Ishikawa (cell line): ENCODE measurements around the gene RGS6.

Source experiments
- CEBPB ChIP-seq: IDR thresholded peaks from 2 replicates; pipeline ENCODE4 v1.6.1; 2012
- CREB1 ChIP-seq: IDR thresholded peaks from 2 replicates; pipeline ENCODE4 v1.6.1; 2012; ENCODE audit warnings: low read depth
- EGR1 ChIP-seq: IDR thresholded peaks from 2 replicates; pipeline ENCODE4 v1.6.1; 2012
- EP300 ChIP-seq: IDR thresholded peaks from 2 replicates; pipeline ENCODE4 v1.6.1; 2012; ENCODE audit warnings: borderline replicate concordance
- FOXM1 ChIP-seq: IDR thresholded peaks from 2 replicates; pipeline ENCODE4 v1.6.1; 2012; ENCODE audit warnings: low read depth, borderline replicate concordance
- MAX ChIP-seq: IDR thresholded peaks from 2 replicates; pipeline ENCODE4 v1.6.1; 2012
- NFIC ChIP-seq: IDR thresholded peaks from 2 replicates; pipeline ENCODE4 v1.6.1; 2012
- RAD21 ChIP-seq: IDR thresholded peaks from 2 replicates; pipeline ENCODE4 v1.6.1; 2012; ENCODE audit warnings: low read depth
- REST ChIP-seq: IDR thresholded peaks from 2 replicates; pipeline ENCODE4 v1.6.1; 2012; ENCODE audit warnings: low read depth, mild to moderate bottlenecking
- TAF1 ChIP-seq: IDR thresholded peaks from 2 replicates; pipeline ENCODE4 v1.6.1; 2012; ENCODE audit warnings: low read depth, mild to moderate bottlenecking
- TCF12 ChIP-seq: IDR thresholded peaks from 2 replicates; pipeline ENCODE4 v1.6.1; 2012; ENCODE audit warnings: low read depth
- TEAD4 ChIP-seq: IDR thresholded peaks from 2 replicates; pipeline ENCODE4 v1.6.1; 2012
- USF1 ChIP-seq: IDR thresholded peaks from 2 replicates; pipeline ENCODE4 v1.6.1; 2012
- YY1 ChIP-seq: IDR thresholded peaks from 2 replicates; pipeline ENCODE4 v1.6.1; 2012; ENCODE audit warnings: low read depth
- ZBTB7A ChIP-seq: IDR thresholded peaks from 2 replicates; pipeline ENCODE4 v1.6.1; 2012; ENCODE audit warnings: low read depth

RGS6 gene

GRCh38 chr14:71913342-71913741, 18.9 kb upstream of the RGS6 start:
- TF ChIP-seq CEBPB (no peak), REST (no peak), ZBTB7A (no peak), CREB1 (no peak), TAF1 (no peak), FOXM1 (no peak), MAX (no peak)

DNA sequence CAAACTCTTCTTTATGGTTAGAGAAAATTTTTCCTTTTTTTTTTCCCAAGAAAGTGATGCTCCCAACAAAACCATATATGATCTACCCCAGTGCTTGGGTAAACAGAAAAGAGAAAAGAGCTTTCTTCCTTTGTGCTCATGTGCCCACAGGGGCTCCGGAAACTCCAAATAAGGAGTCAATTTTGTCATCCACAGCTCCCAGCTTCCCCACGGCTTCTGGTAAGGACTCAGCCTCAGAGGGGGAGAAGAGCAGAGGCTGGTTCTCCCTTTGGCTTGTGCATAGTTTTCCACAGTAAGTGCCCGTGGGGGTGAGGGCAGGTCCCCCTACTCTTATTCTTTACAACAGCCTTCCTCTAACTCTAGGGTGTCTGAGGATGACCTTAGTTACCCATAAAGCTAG, 13.3 kb upstream of the RGS6 start:
- no peak for TF ChIP-seq EP300
- TF ChIP-seq ZBTB7A, result no peak
- TF ChIP-seq NFIC, result no peak
- TF ChIP-seq FOXM1, result no peak
- TF ChIP-seq CEBPB, result no peak
- TF ChIP-seq USF1, result no peak
- TF ChIP-seq TCF12, result no peak
- no peak for TF ChIP-seq RAD21
- TF ChIP-seq REST, result no peak
- TF ChIP-seq TAF1, result no peak
- TF ChIP-seq EGR1, result no peak

DNA sequence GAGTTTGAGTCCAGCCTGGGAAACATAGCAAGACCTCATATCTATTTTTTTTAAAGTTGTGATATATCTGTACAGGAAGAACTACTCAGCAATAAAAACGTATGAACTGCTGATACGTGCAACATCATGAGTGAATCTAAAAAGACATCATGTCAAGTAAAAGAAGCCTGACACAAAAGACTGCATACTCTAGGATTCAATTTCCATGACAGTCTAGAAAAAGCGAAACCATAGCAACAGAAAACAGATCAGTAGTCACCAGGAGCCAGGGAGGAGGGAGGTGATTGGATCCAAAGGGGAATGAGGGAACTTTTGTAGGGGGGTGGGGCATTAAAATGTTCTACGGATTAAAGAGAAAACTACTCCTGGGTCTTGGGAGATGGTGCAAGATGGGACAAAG, 8.7 kb upstream of the RGS6 start:
- TF ChIP-seq MAX (no peak), REST (no peak), TEAD4 (no peak), NFIC (no peak), EGR1 (no peak), CREB1 (no peak), FOXM1 (no peak), YY1 (no peak), TCF12 (no peak), TAF1 (no peak), EP300 (no peak), CEBPB (no peak)

DNA sequence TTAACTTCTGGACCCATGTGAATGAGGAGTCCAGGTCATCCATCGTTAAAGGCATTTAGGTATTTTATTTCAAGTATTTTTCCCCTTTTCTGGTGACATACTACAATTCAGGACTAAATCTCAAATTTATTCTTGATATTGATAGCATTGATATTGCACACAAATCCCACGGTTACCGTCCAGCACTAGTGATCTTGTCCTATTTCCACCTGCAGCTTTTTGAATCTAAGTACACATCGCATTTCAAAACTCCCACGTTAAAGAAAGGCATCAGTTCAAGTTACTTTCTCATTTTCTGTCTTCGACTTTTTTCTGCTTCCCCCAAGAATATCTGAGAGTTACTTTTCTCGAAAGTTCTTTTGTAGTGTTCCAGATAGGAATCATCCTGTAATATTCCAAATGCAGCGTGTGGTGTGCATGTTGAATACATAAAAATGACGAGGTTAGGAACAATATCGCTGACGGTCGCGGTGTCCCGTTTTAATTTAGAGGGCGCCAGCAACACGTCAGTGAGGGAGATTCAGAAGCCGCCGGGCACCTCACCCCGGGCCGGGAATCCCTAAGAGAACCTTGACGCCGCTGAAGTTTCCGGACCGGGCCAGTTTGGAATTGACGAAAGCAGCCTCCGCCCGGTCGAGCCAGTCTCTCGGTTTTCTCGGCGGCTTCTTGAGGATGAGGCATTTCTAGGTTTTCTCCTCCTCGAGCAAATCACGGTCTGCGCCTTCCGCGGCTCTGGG, 569 bp upstream of the RGS6 start:
- TF ChIP-seq TCF12, result no peak
- TF ChIP-seq REST, result no peak
- TF ChIP-seq EP300, result no peak
- TF ChIP-seq EGR1, result no peak
- TF ChIP-seq USF1, result no peak
- TF ChIP-seq NFIC, result no peak
- no peak for TF ChIP-seq YY1
